A673 (cell line): ENCODE measurements around the gene LPAR2. TPM values are rescaled to one million over a fixed set of nuclear protein-coding genes. Genes with fewer than 3 reads are reported as not detected.

Experiments
- BruUV-seq: library from RNA; stranded (reverse); fragments of 400-500 nt; replicated peaks from 2 replicates; lab custom pipeline; 2021; lab: Mats Ljungman, UMichigan
- CTCF ChIA-PET: fragments of 300-600 bp; sonication (Branson Sonifier 250); formaldehyde crosslinking; loops from one replicate; lab custom pipeline; 2022; ENCODE audit warnings: antibody characterized with exemption; lab: Charles Lee
- POLR2A ChIA-PET: fragments of 300-600 bp; sonication (Branson Sonifier 250); formaldehyde crosslinking; loops from one replicate; lab custom pipeline; 2022; ENCODE audit warnings: antibody characterized with exemption; ENCODE audit not compliant: low non-redundant PET; lab: Charles Lee
- DNase-seq: peaks from one replicate; pipeline ENCODE4 v3.0.0-alpha.2; 2015; ENCODE audit warnings: low spot score
- H3K27ac ChIP-seq: fragments of 200-600 bp; sonication (generic); 2 replicates; pipeline ENCODE4 v1.5.1; 2016; ENCODE audit warnings: mixed run types, low read depth, mild to moderate bottlenecking, mixed read lengths, antibody characterized with exemption, low read length; ENCODE audit not compliant: poor library complexity, severe bottlenecking
- H3K27me3 ChIP-seq: fragments of 200-600 bp; sonication (generic); replicated peaks from 2 replicates; pipeline ENCODE4 v1.6.1; 2017; ENCODE audit warnings: mixed run types, low read depth, mild to moderate bottlenecking, mixed read lengths, antibody characterized with exemption, low read length; ENCODE audit not compliant: insufficient read depth, poor library complexity
- H3K36me3 ChIP-seq: fragments of 200-600 bp; sonication (generic); 2 replicates; pipeline ENCODE4 v1.6.1; 2016; ENCODE audit warnings: mixed run types, mild to moderate bottlenecking, mixed read lengths, antibody characterized with exemption, low read length; ENCODE audit not compliant: insufficient read depth, poor library complexity, severe bottlenecking
- H3K4me1 ChIP-seq: fragments of 200-600 bp; sonication (generic); 2 replicates; pipeline ENCODE4 v1.6.1; 2017; ENCODE audit warnings: mixed run types, mild to moderate bottlenecking, mixed read lengths, antibody characterized with exemption, low read length; ENCODE audit not compliant: insufficient read depth, poor library complexity, severe bottlenecking
- H3K4me3 ChIP-seq: fragments of 200-600 bp; sonication (generic); 2 replicates; pipeline ENCODE4 v1.5.1; 2016; ENCODE audit warnings: low read depth, mixed run types, mild to moderate bottlenecking, mixed read lengths, low read length; ENCODE audit not compliant: poor library complexity, severe bottlenecking
- H3K9me3 ChIP-seq: fragments of 200-600 bp; sonication (generic); 2 replicates; pipeline ENCODE4 v1.6.1; 2016; ENCODE audit warnings: mixed run types, low read depth, mild to moderate bottlenecking, mixed read lengths, antibody characterized with exemption, low read length; ENCODE audit not compliant: poor library complexity, severe bottlenecking
- EZH2 ChIP-seq: fragments of 200-600 bp; sonication (generic); IDR thresholded peaks from 2 replicates; pipeline ENCODE4 v1.6.1; 2017; ENCODE audit warnings: borderline replicate concordance, low read depth, mild to moderate bottlenecking, mixed read lengths, antibody characterized with exemption, low read length; ENCODE audit not compliant: poor library complexity, severe bottlenecking
- intact Hi-C: fragments of 100-400 bp; cut with micrococcal nuclease; formaldehyde crosslinking; loops from one replicate; pipeline ENCODE4 v1.10.0; 2022; ENCODE audit not compliant: unreplicated experiment
- total RNA-seq: library from RNA; stranded (reverse); gene quantifications from 2 replicates; pipeline ENCODE4 v1.2.3, GENCODE V29; 2021
- TF ChIP-seq, protein P1 (sequence below): fragments of 300-800, 200-600 bp; sonication (generic); conservative IDR thresholded peaks from 2 replicates; pipeline ENCODE4 v1.5.1; 2017; ENCODE audit warnings: low read depth, mild to moderate bottlenecking, antibody characterized with exemption, low read length, moderate library complexity, mixed read lengths

Gene LPAR2
- total RNA-seq, 1 experiment from 2014 or later, result 17.2 TPM

GRCh38 chr19:19606021-19606420, 22.0 kb downstream of the LPAR2 start:
- no peaks in the 10 kb centered on the region for H3K27me3 ChIP-seq
- H3K27ac ChIP-seq, result no peak overlapping the region
- intact Hi-C loops, result no loop called here
- H3K4me1 ChIP-seq, result no peaks in the 10 kb centered on the region
- no peak overlapping the region for H3K4me3 ChIP-seq
- BruUV-seq, result no TSS peak
- ChIA-PET CTCF (no interaction called here), POLR2A (no interaction called here)
- no peak for DNase-seq
- H3K9me3 ChIP-seq, result no peaks in the 10 kb centered on the region
- H3K36me3 ChIP-seq, result no peaks in the 10 kb centered on the region
- TF ChIP-seq, protein P1, sequence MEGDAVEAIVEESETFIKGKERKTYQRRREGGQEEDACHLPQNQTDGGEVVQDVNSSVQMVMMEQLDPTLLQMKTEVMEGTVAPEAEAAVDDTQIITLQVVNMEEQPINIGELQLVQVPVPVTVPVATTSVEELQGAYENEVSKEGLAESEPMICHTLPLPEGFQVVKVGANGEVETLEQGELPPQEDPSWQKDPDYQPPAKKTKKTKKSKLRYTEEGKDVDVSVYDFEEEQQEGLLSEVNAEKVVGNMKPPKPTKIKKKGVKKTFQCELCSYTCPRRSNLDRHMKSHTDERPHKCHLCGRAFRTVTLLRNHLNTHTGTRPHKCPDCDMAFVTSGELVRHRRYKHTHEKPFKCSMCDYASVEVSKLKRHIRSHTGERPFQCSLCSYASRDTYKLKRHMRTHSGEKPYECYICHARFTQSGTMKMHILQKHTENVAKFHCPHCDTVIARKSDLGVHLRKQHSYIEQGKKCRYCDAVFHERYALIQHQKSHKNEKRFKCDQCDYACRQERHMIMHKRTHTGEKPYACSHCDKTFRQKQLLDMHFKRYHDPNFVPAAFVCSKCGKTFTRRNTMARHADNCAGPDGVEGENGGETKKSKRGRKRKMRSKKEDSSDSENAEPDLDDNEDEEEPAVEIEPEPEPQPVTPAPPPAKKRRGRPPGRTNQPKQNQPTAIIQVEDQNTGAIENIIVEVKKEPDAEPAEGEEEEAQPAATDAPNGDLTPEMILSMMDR, result no peak
- no peak for TF ChIP-seq EZH2

DNA sequence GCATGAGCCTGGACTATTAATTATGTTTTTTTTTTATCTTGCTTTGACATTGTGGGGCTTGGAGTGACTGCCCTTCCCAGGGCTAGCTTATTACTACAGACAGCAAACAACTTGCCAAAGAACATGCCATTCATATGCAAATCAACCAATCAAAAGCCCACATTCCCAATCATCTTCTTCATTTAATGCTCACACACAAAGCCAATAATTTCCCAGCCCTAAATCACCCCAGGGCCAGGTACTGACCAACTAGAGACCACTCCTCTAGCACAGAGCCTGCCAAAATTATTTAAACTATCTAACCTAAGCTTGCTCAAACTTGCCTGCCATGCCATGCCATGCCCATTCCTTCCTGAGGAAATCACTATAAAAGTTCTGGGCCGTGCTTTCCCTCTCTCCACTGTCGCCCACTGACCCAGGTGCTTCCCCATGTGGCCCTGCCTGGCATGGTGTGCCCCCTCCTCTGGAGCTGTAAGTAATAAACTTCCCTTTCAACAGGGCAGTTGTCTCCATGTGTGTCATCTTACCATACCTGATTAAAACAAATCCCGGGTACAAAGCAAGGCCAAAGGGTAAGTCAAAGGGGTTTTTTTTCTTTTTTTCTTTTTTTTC, 25.2 kb downstream of the LPAR2 start:
- no peak for TF ChIP-seq EZH2
- Histone ChIP-seq H3K27ac (no peak overlapping the region), H3K9me3 (no peaks in the 10 kb centered on the region), H3K27me3 (no peaks in the 10 kb centered on the region), H3K4me3 (no peak overlapping the region), H3K4me1 (no peaks in the 10 kb centered on the region), H3K36me3 (no peaks in the 10 kb centered on the region)
- BruUV-seq, result no TSS peak
- ChIA-PET CTCF (no interaction called here), POLR2A (interaction anchor here (0.6 kb wide), 1 partner anchor 9 kb away, joined by 3 read pairs; no protein-coding TSS in a partner anchor)
- intact Hi-C loops, result no loop called here
- DNase-seq, result no peak

- intact Hi-C loops, result no loop called here
- Histone ChIP-seq H3K9me3 (no peaks in the 10 kb centered on the region), H3K36me3 (no peaks in the 10 kb centered on the region), H3K4me3 (no peak overlapping the region), H3K4me1 (no peaks in the 10 kb centered on the region), H3K27ac (no peak overlapping the region), H3K27me3 (no peaks in the 10 kb centered on the region)
- ChIA-PET CTCF (no interaction called here), POLR2A (interaction anchor here (0.6 kb wide), 1 partner anchor 10 kb away, joined by 3 read pairs; no protein-coding TSS in a partner anchor)
- no TSS peak for BruUV-seq
- DNase-seq, result no peak
- TF ChIP-seq, protein P1, result no peak
- TF ChIP-seq EZH2, result no peak
These were observed 25.8 kb downstream of the LPAR2 start for GRCh38 chr19:19602136-19602712.
